Stromal cell of bone marrow (primary cell): ENCODE measurements around the gene ADARB2.
"Not testable (repeated sequence)": the region's sequence is repeated elsewhere in the genome, so short reads cannot be mapped to it uniquely, and the experiment has no call there.

Source experiments
- DNase-seq: peaks from one replicate; pipeline ENCODE4 v3.0.0-alpha.2; 2012; ENCODE audit warnings: low read depth

Gene ADARB2

GRCh38 chr10:1642600-1643160 is 94.6 kb downstream of the ADARB2 start:
- no peak for DNase-seq

DNA sequence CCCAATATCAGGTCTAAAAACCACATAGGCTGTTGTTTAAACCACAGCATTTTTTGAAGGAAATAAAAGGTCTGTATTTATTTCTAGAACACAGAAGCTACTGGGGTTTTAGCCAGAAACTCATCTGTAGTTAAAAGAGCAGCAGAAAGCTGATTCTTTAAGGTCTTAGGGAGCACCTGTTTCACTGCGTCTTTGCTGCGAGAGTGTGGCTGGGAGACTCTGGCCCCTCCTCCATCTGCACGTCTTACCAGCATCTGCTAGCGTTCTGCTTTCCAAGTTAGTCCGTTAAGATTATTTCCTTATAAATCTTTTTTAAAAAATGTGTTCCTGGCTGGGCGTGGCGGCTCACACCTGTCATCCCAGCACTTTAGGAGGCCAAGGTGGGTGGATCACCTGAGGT is 95.9 kb downstream of the ADARB2 start:
- no peak for DNase-seq

GRCh38 chr10:1638889-1639419 is 98.4 kb downstream of the ADARB2 start:
- no peak for DNase-seq

GRCh38 chr10:1635340-1635739 is 102.0 kb downstream of the ADARB2 start:
- DNase-seq: no peak

DNA sequence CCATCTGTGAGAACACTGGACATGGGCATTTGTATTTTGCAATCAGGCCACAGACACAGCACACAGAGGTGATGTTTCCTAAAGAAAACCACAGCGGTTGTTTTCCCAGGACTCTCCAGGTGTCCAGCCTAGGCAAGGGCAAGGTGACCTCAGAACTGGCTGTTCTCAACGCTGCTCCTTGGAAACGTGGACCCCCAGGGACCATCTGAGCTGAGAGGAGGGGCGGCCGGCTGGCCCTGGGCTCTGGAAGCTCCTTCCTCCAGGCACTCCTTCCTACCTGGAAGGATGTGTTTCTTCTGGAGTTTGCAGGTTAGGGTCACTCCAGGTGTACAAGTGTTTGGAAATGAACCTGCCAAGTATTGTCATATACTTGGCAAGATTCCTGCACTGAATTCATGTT is 103.1 kb downstream of the ADARB2 start:
- DNase-seq: no peak

GRCh38 chr10:1633783-1634182 is 103.5 kb downstream of the ADARB2 start:
- DNase-seq: no peak

DNA sequence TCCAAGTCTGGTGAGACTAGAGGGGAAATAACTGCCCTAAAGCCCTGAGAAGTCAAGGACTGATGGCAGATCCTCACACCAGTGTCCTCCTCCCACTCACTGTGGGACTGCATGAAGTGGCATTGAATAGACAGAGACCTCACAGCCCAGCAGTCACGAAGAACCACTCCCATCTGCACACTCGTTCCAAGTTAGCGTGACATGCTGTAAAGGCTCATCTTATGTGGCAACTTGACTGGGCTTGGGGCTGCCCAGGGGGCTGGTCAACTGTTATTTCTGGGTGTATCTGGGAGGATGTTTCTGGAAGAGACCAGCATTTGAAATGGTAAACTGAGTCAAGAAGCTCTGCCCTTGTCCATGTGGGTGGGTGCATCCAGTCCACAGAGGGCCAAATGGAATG is 104.7 kb downstream of the ADARB2 start:
- no peak for DNase-seq

- no peak for DNase-seq
Observed at GRCh38 chr10:1632141-1632540, 105.2 kb downstream of the ADARB2 start.

DNA sequence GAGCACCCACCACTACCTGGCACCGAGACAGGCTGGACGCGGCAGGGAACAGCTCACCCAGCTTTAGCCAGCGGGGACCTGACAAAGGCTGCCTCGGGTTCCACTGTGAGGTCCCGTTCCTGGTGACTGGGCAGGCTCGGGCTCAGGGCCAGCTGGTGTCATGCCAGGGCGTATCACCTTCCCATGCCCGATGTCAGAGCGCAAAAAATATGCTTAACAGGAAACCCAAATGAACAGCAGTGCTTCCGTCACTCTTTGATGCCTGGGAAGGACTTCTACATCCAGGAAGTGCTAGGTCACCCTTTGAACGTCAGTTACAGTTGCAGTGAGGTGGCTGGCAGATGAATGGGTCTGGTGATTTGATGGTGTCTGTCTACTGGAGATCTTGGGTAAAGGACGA is 106.0 kb downstream of the ADARB2 start:
- DNase-seq: no peak

DNA sequence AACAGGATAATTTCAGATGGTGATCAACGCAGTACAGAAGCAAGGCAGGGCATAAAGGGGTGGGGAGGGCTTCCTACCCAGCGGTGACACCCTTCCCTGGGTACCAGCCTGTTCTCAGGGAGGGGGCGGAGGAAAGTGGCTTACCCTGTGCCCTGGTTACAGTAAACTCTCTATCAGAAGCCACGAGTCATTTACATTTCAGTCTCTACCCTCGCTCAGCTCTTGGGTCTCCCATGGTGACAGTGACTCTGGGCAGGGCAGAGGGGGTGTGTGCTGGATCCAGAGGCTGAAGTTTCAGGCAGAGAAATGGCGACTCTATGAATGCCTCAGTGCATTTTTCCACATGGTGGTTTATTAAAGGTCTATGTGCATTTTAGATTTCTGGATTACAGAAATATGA is 107.0 kb downstream of the ADARB2 start:
- no peak for DNase-seq

- DNase-seq: no peak
Observed at GRCh38 chr10:1629326-1630198, 107.8 kb downstream of the ADARB2 start.

DNA sequence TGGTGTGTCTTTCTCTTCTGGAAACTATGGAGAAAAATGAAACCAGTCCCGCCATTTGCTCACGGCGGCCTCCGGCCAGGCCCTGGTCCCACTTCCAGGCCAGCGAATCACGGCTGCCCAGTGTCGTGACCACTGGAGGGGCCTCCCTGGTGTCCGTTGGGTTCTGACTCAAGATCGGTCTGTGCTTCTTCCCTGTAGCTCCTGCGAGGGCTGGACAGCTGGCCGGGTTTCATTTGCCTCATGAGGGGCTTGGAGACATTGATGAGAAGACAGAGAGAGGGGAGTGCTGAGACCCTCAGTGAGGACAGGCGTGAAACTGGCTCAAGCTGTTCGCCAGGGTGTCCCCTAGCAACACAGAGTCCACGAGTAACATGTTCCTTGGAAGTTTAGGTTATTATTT is 108.6 kb downstream of the ADARB2 start:
- no peak for DNase-seq

DNA sequence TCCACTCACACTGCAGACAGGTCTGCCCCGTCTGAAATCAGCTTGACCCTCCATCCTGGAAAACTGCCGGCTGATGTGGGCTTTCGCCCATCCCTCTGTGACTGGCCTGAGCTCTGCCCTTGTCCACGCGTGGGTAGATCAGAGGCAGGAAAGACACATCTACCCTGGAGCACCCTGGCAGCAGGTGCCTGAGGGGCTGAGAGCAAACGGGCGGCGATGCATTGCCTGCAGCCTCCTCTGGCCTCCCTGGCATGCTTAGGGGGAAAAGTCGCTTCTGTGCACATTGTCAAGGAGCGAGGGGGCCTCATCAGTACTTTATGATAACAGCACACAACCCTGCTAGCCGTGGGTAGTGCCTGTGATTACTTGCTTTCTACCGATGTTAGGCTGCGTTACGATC is 109.4 kb downstream of the ADARB2 start:
- no peak for DNase-seq

DNA sequence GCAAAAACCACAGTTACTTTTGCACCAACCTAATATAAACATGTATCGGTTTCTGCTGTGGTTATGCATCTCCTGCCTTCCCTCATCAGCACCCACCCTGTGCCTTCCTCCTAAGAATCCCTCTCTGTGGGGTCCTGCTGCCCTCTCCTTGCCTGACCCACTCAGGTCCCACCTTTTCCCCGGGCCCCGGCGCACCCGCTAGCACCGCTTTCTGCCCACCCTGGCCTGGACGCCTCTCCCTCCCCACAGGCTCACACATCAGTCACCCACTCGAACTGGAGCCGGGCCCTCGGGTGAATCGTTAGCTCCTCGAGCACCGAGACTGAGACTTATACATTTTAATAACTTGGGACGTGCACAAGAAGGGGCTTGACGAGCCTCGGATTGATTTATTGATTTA is 110.5 kb downstream of the ADARB2 start:
- no peak for DNase-seq

- DNase-seq: no peak
Observed at GRCh38 chr10:1626410-1626809, 110.9 kb downstream of the ADARB2 start.

- no peak for DNase-seq
Observed at GRCh38 chr10:1625731-1626130, 111.6 kb downstream of the ADARB2 start.

DNA sequence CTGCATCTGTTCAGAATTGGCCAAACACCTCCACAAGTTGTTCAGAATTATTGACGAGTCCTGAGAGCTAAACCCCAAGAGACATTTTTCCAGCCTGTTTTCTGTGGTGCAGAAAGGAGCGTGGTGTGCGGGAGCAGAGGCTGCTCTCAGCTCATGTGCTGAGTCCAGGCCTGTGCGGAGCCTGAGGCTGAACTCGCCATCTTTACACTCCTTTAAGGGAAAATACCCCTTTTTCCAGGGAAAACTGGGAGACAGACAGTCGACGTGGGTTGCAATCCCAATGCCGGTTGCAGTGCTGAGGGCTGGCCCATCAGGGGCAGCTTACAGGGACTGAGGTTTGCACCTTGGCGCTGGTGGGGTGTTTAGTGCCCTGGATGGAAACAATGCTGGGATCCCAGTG is 112.2 kb downstream of the ADARB2 start:
- DNase-seq: no peak

DNA sequence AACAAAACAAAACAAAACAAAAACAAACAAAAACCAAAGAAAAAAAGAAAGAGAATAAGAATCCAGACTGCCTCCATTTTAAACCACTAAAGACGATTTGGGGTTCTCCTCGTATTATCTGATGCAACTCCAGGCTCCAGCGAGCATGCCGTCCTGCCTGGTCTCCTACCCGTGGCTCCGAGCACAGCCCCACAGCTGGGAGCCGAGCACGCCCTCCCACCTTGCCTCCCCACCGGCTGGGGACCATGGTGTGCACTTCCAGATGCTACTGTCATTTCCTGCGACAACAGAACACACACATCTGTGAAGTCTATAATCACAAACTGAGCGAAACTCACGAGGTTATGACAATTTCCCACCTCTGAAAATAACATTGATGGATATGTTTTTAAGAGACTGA is 113.1 kb downstream of the ADARB2 start:
- no peak for DNase-seq

GRCh38 chr10:1620803-1621202 is 116.5 kb downstream of the ADARB2 start:
- DNase-seq: no peak

DNA sequence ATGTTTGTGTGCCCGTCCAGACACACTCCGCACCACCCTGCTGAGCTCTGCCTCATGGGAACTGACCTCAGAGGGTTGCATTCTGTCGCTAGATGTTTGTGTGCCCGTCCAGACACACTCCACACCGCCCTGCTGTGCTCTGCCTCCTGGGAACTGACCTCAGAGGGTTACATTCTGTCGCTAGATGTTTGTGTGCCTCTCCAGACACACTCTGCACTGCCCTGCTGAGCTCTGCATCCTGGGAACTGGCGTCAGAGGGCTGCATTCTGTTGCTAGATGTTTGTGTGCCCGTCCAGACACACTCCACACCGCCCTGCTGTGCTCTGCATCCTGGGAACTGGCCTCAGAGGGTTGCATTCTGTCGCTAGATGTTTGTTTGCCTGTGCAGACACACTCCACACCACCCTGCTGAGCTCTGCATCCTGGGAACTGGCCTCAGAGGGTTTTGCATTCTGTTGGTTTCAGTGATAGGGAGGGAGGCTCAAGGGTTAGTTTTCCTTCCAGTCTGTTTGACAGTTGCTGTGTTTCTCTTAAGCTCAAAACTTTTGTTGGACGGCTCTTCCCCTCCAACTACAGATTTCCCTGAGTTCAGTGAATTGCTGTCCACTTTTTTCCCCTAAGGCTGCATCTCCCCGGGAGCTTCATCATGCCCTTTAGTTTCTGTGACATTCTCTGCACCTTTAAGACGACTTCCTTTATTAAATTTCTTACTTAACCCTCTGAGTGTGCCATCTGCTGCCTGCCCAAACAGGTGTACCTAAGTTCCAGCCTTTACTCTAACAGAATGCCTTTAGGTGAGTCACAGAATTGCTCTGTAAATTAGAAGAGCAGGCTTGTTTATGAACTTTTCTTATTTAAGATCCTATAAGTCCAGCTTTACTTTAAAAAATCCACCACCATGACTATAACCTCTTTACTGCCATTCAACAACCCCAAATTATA is 119.7 kb downstream of the ADARB2 start:
- not testable (repeated sequence) for DNase-seq

DNA sequence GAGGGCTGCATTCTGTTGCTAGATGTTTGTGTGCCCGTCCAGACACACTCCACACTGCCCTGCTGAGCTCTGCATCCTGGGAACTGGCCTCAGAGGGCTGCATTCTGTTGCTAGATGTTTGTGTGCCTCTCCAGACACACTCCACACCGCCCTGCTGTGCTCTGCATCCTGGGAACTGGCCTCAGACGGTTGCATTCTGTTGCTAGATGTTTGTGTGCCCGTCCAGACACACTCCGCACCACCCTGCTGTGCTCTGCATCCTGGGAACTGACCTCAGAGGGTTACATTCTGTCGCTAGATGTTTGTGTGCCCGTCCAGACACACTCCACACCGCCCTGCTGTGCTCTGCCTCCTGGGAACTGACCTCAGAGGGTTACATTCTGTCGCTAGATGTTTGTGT is 120.6 kb downstream of the ADARB2 start:
- DNase-seq: not testable (repeated sequence)

DNA sequence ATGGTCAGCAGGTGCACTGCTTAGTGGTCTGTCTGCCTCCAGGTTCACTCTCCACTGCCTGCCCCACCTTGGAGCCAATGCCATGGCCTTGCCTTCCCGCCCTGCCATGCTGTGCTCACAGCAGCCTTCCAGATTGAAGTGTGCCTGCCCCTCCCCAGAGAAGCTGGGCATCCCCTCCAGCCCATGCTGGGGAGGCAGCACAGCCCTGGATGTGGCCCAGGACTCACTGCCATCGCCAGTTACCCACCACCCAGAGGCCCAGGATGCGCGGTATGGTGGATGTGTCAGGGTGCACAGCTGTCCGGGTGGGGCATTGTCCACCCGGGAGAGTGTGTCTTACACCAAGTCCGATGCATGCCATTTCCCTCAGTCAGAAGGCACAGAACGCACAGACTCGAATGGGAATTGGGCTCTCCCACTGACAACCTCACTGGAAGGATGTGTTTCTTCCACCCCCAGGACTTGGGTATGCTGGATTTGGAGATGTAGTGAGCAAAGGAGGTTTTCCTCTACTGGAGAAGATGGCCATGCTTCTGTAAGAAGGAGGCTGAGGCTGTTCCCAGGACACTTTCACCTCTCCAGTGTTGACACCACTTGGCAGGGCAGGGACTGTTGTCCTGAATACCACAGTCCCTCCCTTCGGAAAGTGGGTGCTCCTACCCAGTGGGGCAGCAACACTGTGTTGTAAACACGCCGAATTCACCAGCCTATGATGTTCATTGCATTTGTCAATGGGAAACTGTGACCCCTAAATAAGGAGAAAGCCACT is 122.0 kb downstream of the ADARB2 start:
- no peak for DNase-seq
